ENCODE measurements around the gene SHTN1.

SHTN1 gene

GRCh38 chr10:116835658-116836057 lies 169.3 kb downstream of the SHTN1 start:
- DNase-seq (ENCODE audit: low read depth, low spot score) = no peak

DNA sequence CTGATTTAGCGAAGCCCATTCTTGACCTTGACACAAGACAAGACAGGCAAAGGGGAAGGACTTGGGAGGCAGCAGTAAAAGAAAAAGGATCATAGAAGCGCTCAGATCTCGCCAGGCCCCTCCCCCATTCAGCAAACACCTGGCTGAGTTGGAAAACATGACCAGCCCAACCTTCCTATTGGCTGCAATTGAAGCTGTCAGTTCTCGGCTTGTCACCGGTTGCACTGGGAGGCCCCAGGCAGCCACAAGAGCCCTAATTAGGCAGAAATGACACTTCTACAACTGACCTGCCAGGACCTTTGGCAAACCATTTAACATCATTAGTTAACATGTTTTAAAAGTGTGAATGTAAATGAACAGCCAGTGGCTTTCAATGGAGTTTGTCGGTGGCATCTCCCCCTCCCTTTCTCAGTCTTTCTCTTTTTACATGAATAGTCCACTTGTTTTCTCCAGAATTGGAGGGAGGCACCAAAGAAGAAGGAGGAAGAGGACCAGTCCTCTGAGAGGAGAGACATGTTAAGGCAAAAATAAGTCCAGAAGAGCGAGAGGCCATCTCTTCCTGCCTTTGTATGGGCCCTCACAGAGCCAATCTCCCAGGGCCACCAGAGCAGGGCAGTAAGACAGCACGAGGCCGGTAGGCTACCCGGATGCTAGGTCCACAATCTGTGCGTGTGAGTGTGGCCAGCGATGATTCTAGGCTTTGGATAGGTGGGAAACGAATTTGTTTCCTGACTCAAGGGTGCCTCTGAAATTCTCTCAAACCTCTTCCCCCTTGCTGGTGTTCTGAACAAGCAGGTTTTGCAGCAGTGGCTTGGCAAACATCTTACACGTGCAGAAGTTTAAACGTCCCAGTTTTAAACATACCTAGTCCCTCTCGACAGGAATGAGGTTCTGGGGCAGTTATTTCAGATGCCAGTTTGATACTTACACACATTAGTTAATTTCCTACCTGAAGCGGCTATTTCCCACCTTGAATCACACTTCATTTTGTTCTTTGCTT lies 170.7 kb downstream of the SHTN1 start:
- DNase-seq (ENCODE audit: low read depth, low spot score) = peak; percentile 86

- no peak for DNase-seq (ENCODE audit: low read depth, low spot score)
Measured at GRCh38 chr10:116831790-116832189, 173.2 kb downstream of the SHTN1 start.
